ENCODE measurements around the gene POC1A.

The POC1A gene

DNA sequence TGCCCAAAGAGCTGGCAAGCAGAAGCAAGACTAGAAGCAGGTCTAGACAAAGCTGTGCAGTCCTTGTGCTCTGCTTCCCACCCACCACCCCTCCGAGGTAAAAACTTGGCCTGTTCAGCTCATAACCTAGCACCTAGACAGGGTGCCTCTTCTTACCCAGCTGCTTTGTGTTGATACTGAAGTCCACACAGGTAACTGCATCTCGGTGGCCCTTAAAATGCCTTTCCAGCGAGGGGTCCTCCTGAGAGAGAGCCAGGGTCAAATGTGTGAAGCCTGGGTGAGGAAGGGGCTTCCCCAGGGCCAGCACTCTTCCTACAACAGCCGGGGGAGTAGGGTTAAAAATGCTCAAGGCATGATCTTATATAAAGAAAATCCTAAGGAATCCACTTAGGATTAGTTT, 3.4 kb downstream of the POC1A start:
- no peak for DNase-seq (ENCODE audit: low read depth)

DNA sequence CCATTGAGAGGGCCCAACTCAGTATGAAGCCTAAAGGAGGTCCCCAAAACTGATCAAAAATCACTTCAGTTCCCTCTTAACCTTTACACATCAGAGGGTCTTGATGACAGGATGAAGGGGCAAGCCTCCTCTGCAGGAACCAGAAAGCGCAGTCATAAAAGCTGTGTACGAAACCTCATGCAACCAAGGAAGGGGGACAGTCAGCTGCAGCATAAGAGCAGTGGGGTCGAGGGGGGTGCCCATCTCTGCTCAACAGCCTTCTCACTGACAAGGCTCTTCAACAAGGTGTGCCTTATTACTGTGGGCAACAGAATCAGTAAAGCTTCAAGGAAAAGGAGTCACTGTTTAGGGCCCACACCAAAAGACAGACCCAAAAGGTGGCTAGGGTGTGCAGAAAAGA, 3.9 kb downstream of the POC1A start:
- DNase-seq (ENCODE audit: low read depth) = no peak

DNA sequence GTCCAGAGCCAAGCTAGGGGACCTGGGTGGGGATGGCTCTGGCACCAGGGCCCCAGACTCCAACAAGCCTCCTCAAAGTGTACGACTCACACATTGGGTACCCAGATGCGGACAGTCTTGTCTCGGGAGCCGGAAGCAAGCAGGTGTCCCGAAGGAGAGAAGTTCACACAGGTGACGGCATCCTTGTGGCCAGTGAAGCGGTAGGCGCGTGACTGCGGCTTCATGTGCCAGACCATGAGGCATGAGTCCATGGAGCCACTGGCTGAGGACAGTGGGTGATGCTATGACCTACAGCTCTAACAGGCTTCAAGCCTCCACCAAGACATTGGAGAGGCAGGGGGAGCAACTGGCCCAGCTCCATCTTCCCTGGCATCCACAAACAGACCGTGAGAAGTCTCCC, 4.5 kb downstream of the POC1A start:
- DNase-seq (ENCODE audit: low read depth) = no peak

DNA sequence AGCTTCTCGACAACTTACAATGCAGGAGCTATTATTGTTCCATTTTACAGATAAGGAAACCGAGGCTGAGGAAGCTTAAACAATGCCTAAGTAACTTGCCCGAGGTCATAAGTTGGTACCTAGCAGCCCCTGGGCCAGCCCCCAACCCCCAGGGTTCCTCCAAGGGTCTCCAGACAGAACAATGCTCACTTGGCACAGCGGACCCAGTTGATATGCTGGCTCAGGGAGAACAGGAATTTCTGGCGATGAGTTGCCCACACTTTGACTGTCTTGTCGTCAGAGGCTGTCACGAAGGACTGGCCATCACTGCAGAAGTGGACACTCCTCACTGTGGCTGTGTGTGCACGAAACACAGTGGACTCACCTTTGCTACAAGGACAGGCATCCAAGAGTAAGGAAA, 5.2 kb downstream of the POC1A start:
- DNase-seq (ENCODE audit: low read depth) = no peak

DNA sequence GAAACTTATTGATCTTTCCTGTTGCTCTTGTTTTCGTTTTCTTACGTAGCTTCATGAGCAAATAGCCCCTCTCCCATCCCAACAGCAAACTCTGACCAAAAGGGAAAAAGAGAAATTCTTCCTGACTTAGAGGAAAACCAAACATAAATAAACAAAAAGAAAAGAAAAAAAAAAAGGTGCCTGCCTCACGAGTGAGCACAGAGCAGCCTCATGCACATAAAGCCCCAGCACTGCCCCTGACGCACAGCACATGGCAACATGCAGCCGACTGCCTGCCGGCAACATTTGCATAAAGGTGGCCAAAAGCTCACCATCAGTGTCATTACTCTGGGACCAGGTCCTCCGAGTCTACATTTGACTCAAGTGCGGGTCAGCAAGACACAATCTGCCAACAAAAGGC, 6.4 kb downstream of the POC1A start:
- no peak for DNase-seq (ENCODE audit: low read depth)

DNA sequence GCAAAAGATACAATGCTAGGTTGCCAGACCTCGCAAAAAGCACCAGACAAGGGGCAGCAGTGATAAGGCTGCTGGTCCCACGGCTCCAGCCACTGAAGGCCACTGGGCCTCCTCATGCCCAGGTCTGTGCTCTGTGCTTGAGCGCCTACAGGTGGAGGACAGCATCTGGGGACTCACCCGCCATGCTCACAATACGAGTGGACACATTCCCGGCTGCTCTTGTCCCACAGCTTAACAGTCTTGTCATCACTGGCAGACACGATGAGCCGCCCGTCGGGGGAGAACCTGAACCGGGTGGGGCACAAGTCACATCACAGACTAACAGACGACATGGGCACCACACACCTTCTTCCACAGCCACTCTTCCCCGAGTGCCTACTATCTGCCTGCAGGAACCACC, 7.4 kb downstream of the POC1A start:
- DNase-seq (ENCODE audit: low read depth) = no peak

DNA sequence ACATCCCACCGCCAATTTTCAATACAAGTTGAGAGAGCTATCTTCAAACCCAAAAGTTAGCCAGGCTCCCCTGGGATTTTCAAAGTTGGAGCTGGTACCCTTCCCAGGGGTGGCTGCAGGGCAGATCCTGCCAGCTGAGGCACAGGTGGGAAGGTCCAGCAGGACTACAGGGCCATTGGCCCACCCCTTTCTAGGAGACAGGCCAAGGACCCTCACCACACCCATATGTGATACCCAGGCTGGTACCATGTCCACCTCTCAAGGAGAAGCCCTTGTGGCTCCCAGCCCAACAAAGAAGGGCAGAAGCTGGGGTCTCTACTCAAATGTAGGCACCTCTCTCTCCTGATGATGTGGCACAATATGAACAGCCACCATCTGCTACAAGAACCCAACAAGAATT, 8.0 kb downstream of the POC1A start:
- no peak for DNase-seq (ENCODE audit: low read depth)

DNA sequence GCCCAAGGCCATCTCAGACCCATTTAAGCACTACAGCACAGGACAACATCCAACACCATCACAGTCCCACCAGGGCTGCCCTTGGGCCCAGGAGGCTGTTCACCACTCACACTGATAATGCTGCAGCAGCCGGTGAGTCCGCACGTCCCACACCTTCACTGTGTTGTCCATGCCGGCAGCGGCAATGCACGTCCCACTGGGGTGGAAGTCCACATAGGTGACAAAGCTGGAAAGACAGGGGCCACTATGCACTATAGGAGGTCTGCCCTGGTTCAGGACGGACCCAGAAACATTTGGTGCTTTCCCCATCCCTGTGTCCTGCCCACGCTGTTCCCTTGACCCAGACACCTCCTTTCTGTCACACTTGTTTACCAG, 8.5 kb downstream of the POC1A start:
- DNase-seq (ENCODE audit: low read depth) = no peak

DNA sequence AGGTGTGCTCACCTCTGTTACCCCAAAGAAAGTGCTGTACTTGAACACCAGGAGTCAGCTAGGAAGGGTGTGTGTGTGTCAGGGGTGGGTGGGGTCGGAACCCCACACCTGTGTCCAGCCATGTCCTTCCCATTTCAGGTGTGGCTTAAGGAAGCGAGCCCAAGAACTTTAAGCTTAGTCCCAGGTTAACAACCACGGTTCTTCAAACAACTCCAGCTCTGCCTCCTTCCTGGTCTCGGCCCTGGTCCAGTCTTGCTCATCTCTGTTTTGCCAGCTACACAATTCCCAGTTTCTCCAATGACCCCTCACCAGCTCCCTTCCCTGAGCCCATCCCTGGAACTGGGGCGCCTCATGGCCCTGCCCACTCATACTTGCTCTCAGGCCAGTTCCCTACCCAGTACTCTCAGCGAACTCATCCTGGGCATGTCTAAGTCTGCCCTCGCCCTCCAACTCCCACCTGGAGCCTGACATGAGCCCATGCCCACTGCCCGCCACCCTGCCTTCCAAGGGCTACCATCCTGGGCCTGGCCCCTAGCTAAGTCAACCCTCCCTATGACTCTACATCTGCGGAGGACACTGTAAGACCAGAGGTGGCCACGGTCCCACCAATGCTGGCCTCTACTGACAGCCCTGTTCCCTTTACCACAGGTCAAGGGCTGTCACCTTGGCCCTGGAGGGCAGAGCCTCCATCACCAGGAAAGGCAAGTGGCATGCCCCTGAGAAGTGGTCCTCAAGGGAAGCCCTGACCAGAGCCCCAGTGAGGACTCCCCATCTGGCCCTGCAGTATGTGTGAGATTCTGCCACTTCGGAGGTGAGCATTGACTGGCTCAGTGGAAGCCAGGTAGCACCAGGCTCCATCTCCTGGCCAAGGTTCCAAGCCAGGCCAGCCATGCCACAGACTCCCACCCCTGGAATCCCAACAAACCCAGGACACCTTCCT, 9.2 kb downstream of the POC1A start:
- no peak for DNase-seq (ENCODE audit: low read depth)

DNA sequence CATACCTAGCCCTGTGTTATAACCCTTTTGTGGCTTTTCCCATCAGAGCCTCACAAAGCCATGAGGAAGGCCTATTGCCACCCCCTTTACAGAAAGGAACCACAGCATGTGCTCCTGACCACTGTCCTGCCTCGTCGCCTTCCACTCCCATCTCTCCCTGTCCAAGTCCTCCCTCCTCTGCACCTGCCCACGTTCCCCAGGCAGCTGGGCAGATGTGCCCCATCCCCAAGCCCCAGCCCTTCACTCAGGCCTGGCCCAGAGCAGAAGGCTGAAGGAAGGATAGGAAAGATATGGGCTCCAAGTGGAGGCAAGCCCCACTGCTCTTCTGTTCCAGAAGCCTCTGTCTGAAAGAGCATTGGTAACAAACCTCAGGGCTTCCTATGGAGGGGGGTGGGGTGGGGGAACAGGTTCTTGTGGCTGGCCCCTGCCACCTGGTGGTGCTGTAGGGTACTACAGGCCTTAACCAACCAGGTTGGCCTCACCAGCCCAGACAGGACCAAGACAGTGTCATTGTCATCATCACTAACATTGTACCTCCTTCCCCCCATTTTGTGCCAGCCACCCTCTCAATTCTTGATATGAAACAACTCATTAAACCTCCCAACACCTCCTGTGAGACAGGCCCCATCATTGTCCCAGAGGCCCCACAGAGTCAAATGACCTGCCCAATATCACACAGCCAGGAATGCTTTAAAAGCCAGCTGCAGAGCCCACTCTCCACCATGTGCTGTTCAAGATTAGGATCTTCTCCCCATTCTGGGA, 10.0 kb downstream of the POC1A start:
- DNase-seq (ENCODE audit: low read depth) = peak; percentile 66

DNA sequence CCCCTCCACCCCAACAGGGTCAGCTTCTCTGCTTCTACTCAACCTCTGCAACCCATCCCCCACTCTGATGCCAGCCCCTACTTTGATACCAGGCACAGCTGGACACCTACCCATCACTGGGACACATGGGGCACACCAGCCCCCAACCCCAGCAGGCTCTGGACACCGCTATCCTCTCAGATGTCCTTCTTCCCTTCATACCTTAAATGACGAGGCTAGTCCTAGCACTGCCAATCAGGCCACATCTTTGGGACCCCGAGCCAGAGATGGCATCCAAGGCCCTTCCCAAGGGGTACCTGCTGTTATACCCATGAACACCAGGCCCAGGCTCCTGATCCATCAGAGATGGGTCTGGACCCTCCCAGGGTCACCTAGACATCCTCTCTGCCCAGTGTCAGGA, 10.6 kb downstream of the POC1A start:
- DNase-seq (ENCODE audit: low read depth) = no peak

DNA sequence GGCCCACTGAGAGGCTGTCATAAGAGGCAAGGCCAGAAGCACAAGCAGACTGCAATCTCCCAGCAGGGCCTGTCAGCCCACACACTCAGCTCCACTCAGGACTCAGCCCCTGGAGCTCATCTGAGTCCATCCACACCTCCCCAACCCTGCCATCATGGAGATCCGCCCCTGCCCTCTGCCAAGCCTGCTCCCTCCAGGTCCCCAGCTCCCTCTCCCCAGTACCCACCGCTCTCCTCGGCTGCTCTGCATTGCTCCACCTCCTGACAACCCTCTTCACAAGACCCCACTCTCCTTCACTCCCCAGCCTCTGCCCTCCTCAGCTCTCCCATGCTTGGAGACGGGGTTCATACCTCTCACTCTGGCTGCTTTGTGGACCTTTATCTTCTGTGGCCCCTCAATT, 11.1 kb downstream of the POC1A start:
- no peak for DNase-seq (ENCODE audit: low read depth)

DNA sequence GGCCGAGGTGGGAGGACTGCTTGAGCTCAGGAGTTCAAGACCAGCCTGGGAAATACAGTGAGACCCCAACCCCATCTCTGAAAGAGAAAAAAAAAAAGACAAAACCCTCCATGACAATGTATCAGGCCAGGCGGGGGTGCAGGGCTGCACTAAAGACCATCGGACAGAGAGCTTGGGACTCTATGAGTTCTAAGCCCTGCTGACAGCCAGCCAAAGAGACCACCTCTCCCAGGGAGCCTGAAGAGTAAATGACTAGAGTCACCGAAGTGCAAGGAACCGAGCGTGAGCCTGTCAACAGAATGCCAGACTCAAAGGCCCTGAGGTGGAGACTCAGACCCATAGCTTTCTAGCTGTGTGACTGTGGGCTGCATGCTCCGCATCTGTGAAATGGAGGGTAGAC, 12.5 kb downstream of the POC1A start:
- no peak for DNase-seq (ENCODE audit: low read depth)

DNA sequence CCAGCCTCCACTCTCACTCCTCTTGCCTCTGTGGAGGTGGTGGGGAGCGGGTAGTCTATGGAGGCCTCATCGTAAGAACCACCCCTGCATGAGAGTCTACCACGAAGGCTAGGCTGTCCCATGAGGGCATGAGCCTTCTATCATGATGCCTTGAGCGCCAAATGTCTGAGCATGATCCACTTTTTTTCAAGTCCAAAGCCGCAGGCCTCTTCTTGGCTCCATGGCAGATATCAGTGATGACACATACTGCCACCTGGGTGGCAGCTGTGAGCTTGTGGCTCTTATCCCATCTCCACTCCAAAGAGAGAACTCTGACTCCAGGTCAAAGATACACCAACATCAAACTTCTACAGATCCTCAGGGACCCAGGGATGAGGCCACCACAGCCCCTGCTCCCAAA, 13.5 kb downstream of the POC1A start:
- DNase-seq (ENCODE audit: low read depth) = no peak

DNA sequence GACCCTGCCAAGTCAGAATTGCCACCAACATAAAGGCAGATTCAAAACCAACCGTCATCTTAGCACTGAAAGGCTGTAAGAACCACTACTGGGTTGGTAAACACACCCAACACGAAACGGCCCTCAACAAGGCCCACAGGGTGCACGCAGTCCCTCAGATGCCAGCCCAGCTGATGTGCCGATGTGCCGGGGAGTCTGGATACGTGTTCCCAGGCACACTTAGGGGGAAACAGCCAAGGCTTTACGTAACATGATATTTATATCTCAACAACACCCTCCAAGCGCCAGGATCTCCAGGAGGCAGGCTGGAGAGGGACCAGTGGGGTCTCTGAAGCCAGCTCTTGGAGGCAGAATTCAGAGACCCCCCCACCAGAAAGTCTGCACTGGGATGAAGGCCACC, 14.2 kb downstream of the POC1A start:
- no peak for DNase-seq (ENCODE audit: low read depth)

DNA sequence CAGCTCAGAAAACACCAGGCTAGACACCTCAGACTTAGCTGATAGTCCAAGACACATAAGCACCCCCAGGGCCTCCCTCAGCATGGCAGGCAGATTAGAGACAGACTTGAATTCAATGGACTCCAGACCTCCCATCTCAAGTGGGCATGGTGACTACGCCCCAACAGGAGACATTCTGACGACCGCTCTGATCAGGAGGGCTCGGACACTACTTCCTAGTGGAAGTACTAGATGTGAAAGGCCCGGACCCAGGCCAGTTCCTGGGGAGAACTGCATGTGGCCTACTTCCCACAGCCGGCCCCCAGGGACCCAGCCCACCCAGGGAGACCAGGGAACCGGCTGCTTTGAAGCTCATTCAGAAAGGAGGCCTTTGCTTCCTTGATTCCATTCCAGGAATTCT, 16.9 kb downstream of the POC1A start:
- no peak for DNase-seq (ENCODE audit: low read depth)

DNA sequence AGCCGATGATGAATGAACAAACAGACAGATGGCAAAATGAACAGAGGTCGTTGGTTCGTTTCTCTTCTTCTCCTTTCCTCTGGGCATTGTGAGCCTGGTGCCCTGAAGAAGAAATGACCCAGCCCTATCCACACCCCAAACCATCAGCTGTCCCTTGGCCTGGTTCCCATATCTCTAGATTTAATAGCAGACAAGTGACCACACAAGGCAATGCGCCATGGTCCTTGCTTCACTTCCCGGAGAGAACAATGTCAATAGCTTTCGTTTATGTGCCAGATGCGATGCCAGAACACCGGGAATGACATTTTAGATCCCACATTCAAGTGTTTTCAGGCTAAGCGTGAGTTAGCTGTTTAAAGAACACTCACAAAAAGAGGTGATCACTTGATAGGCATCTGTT, 17.7 kb downstream of the POC1A start:
- no peak for DNase-seq (ENCODE audit: low read depth)

DNA sequence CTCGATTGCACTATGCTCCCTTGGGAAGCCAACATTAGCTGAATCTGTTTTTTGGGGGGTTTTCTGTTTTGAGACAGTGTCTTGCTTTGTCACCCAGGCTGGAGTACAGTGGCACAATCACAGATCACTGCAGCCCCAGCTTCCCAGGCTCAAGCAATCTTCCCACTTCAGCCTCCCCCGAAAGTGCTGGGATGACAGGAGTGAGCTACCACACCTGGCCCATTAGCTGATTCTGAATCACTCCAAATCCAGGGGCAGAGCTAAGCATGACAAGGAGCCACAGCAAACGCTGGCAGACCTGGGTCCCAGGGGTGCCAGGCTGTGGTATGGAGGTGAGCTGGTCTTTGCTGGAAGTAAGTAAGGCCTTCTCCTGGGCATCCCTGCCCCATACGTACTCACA, 18.9 kb downstream of the POC1A start:
- DNase-seq (ENCODE audit: low read depth) = no peak

DNA sequence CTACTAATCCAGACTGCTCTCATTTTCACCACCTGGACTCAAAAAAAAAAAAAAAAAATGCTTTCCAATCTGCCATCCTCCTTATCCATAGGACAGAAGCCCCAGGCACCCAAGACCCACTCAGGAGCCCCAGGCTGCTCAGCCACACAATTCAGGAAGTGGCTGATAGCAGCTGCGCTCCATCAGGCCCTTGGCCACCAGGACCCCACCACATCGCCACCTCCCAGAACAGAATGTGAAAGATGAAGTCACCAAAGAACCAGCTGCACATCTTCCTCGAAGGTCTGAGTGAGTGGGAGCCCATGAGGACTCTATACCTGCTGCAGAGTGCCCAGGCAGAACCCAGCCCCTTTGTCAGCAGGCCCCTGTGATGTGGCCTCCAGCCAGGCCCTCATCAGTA, 19.5 kb downstream of the POC1A start:
- DNase-seq (ENCODE audit: low read depth) = no peak

DNA sequence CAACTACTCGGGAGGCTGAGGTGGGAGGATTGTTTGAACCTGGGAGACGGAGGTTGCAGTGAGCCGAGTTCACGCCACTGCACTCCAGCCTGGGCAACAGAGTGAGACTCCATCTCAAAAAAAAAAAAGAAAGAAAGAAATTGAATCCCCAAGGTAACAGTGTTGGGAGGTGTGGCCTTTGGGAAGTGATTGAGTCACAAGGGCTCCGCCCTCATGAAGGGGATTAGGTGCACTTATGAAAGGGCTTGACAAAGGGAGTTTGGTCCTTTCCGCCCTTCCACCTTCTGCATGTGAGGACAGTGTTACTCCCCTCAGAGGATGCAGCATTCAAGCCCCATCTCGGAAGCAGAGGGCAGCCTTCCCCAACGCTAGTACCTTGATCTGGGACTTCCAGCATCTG, 21.3 kb downstream of the POC1A start:
- no peak for DNase-seq (ENCODE audit: low read depth)

DNA sequence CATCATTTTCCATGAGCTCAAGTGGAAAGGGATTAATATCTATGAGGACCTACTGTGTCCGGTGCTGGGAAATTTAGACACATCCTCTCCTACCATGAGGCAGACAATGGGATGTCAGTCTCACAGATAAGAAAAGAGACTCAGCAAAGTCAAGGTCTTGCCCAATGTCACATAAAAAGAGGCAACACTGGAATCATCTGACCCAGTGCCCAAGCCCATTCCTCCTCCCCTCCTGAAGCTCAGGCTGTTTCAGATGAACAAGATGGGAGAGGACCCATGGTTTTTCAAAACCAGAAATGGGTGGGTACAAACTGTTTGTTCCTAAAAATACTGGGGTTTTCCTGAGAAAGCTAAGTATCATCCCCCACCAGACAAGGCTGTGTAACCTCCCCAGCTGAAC, 22.2 kb downstream of the POC1A start:
- DNase-seq (ENCODE audit: low read depth) = no peak

DNA sequence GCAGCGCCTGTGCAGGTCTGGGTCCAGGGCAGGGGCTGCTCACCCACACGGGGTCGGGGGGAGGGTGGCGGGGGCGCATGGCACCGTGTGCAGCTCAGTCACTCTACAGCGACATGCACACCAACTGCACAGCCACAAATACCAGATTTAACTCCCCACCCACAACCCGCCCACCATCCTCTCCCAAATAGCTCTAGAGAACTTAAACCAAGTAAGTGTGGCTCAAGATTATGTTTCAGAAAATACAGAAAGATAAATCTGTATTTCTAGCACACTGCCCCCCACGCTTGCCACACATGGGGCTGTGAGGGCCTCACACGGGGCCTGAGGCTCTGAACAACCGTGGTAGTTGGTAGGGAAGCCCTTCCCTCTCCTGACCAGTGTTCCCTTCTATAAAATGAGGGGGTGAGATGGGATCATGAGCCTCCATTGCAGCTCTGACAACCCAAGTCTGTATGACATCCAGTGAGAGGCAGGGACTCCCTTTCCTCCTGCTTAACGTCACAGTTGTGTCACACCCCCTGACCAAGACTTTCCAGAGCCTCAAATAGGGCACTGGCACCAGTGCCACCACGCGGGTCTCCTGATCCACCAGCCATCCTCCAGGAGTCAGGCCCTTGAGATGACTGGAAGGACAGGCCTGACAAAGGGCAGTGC, 23.1 kb downstream of the POC1A start:
- no peak for DNase-seq (ENCODE audit: low read depth)

DNA sequence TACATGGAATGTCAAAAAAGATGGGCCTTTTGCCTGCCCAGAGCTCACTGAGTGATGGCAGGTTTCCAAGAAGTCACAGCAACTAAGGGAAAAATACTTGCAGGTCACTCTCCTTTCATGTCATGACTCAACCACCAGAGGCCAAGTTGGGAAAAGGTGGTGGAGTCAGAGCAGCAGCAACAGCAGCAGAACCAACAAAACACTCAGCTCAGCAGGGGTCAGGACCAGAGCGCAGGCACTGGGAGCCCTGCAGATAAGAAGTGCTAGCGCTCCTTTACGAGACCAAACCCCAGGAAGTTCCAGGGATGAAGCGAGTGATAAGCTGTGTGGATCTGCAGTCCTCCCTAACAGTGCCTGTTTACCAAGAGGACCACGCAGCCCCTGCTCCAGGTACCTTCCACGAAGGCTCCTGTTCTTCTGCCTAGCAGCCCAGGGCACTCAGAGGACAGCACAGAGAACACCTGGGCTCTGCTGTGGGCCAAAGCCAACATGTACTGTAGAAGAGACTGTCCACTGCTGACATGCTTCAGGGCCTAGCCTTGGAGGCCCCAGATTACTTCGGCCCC, 26.0 kb downstream of the POC1A start:
- DNase-seq (ENCODE audit: low read depth) = no peak

Measured in stimulated activated CD8-positive, alpha-beta memory T cell treated with anti-CD3 and anti-CD28 coated beads, Interleukin-12 subunit alpha, Interleukin-12 subunit beta, amount 100 ng/mL, for 4 hours (primary cell).